ENCODE measurements around the gene ARHGAP25.

DNA sequence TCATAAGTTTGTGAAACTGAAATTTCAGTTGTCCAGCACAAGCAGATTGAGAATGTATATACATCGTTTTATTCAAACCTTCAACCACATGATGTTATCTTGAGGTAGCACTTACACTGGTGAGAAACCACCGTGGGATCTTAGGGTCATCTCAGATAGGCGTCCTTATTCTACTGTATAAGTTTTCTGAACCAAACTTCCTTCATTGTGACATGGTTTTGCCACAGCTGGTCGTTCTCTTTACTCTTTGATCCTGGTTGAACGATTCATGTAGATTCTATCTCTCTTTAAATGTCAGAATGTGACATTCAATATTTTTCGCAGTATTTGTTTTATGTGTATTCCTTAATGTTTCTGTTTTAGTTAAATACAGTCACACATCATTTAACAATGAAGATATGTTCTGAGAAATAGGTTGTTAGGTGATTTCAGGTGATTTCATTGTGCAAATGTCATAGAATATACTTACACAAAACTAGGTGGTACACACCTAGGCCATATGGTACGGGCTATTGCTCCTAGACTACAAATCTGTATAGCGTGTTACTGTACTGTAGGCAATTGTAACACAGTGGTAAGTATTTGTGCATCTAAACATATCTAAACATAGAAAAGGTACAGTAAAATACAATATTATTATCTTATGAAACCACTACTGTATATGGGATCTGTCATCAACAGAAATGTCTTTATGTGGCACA lies 17.9 kb upstream of the ARHGAP25 start:
- TF ChIP-seq POLR2AphosphoS5 (IDR thresholded peaks at IDR 0.05) = no peak
- no peak for TF ChIP-seq POLR2A (IDR thresholded peaks at IDR 0.05)
- TF ChIP-seq, protein P1, sequence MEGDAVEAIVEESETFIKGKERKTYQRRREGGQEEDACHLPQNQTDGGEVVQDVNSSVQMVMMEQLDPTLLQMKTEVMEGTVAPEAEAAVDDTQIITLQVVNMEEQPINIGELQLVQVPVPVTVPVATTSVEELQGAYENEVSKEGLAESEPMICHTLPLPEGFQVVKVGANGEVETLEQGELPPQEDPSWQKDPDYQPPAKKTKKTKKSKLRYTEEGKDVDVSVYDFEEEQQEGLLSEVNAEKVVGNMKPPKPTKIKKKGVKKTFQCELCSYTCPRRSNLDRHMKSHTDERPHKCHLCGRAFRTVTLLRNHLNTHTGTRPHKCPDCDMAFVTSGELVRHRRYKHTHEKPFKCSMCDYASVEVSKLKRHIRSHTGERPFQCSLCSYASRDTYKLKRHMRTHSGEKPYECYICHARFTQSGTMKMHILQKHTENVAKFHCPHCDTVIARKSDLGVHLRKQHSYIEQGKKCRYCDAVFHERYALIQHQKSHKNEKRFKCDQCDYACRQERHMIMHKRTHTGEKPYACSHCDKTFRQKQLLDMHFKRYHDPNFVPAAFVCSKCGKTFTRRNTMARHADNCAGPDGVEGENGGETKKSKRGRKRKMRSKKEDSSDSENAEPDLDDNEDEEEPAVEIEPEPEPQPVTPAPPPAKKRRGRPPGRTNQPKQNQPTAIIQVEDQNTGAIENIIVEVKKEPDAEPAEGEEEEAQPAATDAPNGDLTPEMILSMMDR (IDR thresholded peaks at IDR 0.05) = no peak
- TF ChIP-seq EP300 (IDR thresholded peaks at IDR 0.05) = no peak

Data from upper lobe of left lung (tissue), 4 donors.